Gastroesophageal sphincter (tissue), 3 donors: ENCODE measurements around the gene PSG4.
"Not testable (repeated sequence)": the region's sequence is repeated elsewhere in the genome, so short reads cannot be mapped to it uniquely, and the experiment has no call there.

ENCODE experiments used
- POLR2A ChIP-seq, 2 donors: fragments of 450-650 bp; IDR thresholded peaks; one replicate each; pipeline ENCODE4 v1.6.1; 2017; ENCODE audit warnings: antibody characterized with exemption in 2 of 2, mild to moderate bottlenecking in 2 of 2, moderate library complexity in 1 of 2
- POLR2AphosphoS5 ChIP-seq: sonication (generic); formaldehyde crosslinking; IDR thresholded peaks from one replicate; pipeline ENCODE4 v1.6.1; 2017; ENCODE audit warnings: antibody characterized with exemption
- TF ChIP-seq, protein P1 (sequence below), 4 experiments: fragments of 200-600 bp in 2 of 4; fragments of 450-650 bp in 2 of 4; sonication (generic) in 1 of 4; IDR thresholded peaks; one replicate each; pipeline ENCODE4 v1.5.1; 2017 to 2019; ENCODE audit warnings: antibody characterized with exemption in 4 of 4, mild to moderate bottlenecking in 2 of 4, moderate library complexity in 2 of 4

DNA sequence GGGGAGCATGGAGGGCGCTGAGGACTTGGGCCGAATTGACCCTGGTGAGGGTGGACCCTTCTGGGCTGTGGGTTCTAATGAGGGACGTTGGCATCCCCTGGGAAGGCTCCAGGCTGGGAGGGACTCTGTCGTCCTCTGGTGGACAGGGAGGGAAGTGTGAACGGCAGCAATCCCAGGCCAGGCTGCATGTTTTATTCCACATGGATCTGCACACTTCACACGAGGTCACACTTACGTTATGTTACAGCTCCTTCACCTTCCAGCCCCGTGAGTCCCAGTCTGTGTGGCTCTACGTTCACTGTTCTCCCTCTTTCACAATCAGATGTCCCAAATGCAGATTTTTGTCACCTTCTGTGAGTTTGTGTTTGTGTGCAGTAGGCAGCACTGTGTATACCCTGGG lies 17.3 kb downstream of the PSG4 start:
- TF ChIP-seq, protein P1, sequence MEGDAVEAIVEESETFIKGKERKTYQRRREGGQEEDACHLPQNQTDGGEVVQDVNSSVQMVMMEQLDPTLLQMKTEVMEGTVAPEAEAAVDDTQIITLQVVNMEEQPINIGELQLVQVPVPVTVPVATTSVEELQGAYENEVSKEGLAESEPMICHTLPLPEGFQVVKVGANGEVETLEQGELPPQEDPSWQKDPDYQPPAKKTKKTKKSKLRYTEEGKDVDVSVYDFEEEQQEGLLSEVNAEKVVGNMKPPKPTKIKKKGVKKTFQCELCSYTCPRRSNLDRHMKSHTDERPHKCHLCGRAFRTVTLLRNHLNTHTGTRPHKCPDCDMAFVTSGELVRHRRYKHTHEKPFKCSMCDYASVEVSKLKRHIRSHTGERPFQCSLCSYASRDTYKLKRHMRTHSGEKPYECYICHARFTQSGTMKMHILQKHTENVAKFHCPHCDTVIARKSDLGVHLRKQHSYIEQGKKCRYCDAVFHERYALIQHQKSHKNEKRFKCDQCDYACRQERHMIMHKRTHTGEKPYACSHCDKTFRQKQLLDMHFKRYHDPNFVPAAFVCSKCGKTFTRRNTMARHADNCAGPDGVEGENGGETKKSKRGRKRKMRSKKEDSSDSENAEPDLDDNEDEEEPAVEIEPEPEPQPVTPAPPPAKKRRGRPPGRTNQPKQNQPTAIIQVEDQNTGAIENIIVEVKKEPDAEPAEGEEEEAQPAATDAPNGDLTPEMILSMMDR (IDR thresholded peaks at IDR 0.05), result not testable (repeated sequence)
- TF ChIP-seq POLR2A (IDR thresholded peaks at IDR 0.05); POLR2AphosphoS5: not testable (repeated sequence)
